Measurements from ENCODE around the gene TMIGD2. TPM values are rescaled to one million over a fixed set of nuclear protein-coding genes. Genes with fewer than 3 reads are reported as not detected.

TMIGD2 gene
- total RNA-seq, result not detected in 2 replicates

GRCh38 chr19:4302243-4302640 is at the start of gene TMIGD2:
Gene TMIGD2 (minus strand): TSS chr19:4302389. CDS start chr19:4302385, 4 bp downstream.

GRCh38 chr19:4343370-4344307 is 41.5 kb upstream of the TMIGD2 start, which contains the start of gene MPND:
Gene MPND (plus strand): TSS chr19:4343562. CDS start chr19:4343594, 32 bp downstream.

GRCh38 chr19:4338441-4339355 is 36.5 kb upstream of the TMIGD2 start, which contains the start of gene STAP2:
Gene STAP2 (minus strand): TSS chr19:4338827. CDS start chr19:4338753, 74 bp downstream.

GRCh38 chr19:4304538-4305256 is 2.5 kb upstream of the TMIGD2 start, which contains the start of gene FSD1:
Gene FSD1 (plus strand): TSS chr19:4304598. CDS start chr19:4304747, 149 bp downstream.

GRCh38 chr19:4278419-4279266 is 23.5 kb downstream of the TMIGD2 start, which contains the start of gene SHD:
Gene SHD (plus strand): TSS chr19:4279266. CDS start chr19:4280064, 798 bp downstream.

GRCh38 chr19:4246767-4247593 is 55.2 kb downstream of the TMIGD2 start, which contains the start of gene YJU2:
Gene YJU2 (plus strand): TSS chr19:4247080. CDS start chr19:4247147, 67 bp downstream.

Other genes with a start within 250 kb of the TMIGD2 start
- 8.4 and 18.3 TPM in 2 replicates for gene ZBTB7A, start 235.5 kb downstream of the TMIGD2 start, total RNA-seq
- 135 and 175 TPM in 2 replicates for gene MAP2K2, start 178.3 kb downstream of the TMIGD2 start, total RNA-seq
- gene CREB3L3, start 148.8 kb downstream of the TMIGD2 start, total RNA-seq, result not detected in 2 replicates
- 8.7 and 13.6 TPM in 2 replicates for gene SIRT6, start 119.8 kb downstream of the TMIGD2 start, total RNA-seq
- 0.32 and 0.88 TPM in 2 replicates for gene ANKRD24, start 119.7 kb downstream of the TMIGD2 start, total RNA-seq
- gene EBI3, start 72.9 kb downstream of the TMIGD2 start, total RNA-seq, result 0.16 and 2.6 TPM in 2 replicates
- 14.1 and 16.8 TPM in 2 replicates for gene YJU2, start 55.3 kb downstream of the TMIGD2 start, total RNA-seq
- not detected in 2 replicates for gene SHD, start 23.1 kb downstream of the TMIGD2 start, total RNA-seq
- gene FSD1, start 2.2 kb upstream of the TMIGD2 start, total RNA-seq, result 6.0 and 11.6 TPM in 2 replicates
- gene STAP2, start 36.4 kb upstream of the TMIGD2 start, total RNA-seq, result 21.2 and 63.9 TPM in 2 replicates
- 7.2 and 8.7 TPM in 2 replicates for gene MPND, start 41.2 kb upstream of the TMIGD2 start, total RNA-seq
- 26.7 and 62.7 TPM in 2 replicates for gene SH3GL1, start 98.2 kb upstream of the TMIGD2 start, total RNA-seq
- 13.8 and 14.5 TPM in 2 replicates for gene CHAF1A, start 100.3 kb upstream of the TMIGD2 start, total RNA-seq
- 70.5 and 81.4 TPM in 2 replicates for gene UBXN6, start 155.4 kb upstream of the TMIGD2 start, total RNA-seq
- gene HDGFL2, start 169.9 kb upstream of the TMIGD2 start, total RNA-seq, result 53.1 and 58.3 TPM in 2 replicates
- 3.3 TPM in 1 of 2 replicates, not detected in the other for gene PLIN4, start 216.1 kb upstream of the TMIGD2 start, total RNA-seq
- gene PLIN5, start 232.8 kb upstream of the TMIGD2 start, total RNA-seq, result 0.16 and 4.7 TPM in 2 replicates
- gene LRG1, start 237.6 kb upstream of the TMIGD2 start, total RNA-seq, result 0.49 and 1.5 TPM in 2 replicates

Data from bladder microvascular endothelial cell (primary cell).